Uterus (tissue), 4 donors: ENCODE results near the gene MAT1A. TPM values are rescaled to one million over a fixed set of nuclear protein-coding genes. Genes with fewer than 3 reads are reported as not detected.

Experiments
- DNase-seq, 2 donors: peaks; one replicate each; pipeline ENCODE4 v3.0.0-alpha.2; 2019 to 2020
- H3K27ac ChIP-seq, 2 donors: fragments of 200-600 bp; sonication (generic); 1 replicate in 1 of 2; 2 replicates in 1 of 2; pipeline ENCODE4 v1.5.1; 2016 to 2018
- H3K27me3 ChIP-seq, 2 donors: fragments of 200-600 bp; sonication (generic); one replicate each; pipeline ENCODE4 v1.5.1; 2018 to 2019; ENCODE audit warnings: control low read depth in 1 of 2
- H3K36me3 ChIP-seq, 2 donors: fragments of 200-600 bp; sonication (generic); one replicate each; pipeline ENCODE4 v1.5.1; 2019; ENCODE audit warnings: control low read depth in 1 of 2
- H3K4me1 ChIP-seq, 2 donors: fragments of 200-600 bp; sonication (generic); one replicate each; pipeline ENCODE4 v1.5.1; 2018 to 2019; ENCODE audit warnings: control low read depth in 1 of 2
- H3K4me3 ChIP-seq, 2 donors: fragments of 200-600 bp; sonication (generic); 1 replicate in 1 of 2; 2 replicates in 1 of 2; pipeline ENCODE4 v1.5.1; 2018 to 2019; ENCODE audit warnings: mild to moderate bottlenecking in 1 of 2
- H3K9me3 ChIP-seq, 2 donors: fragments of 200-600 bp; sonication (generic); one replicate each; pipeline ENCODE4 v1.5.1; 2019; ENCODE audit warnings: control low read depth in 1 of 2
- POLR2A ChIP-seq, 2 donors: fragments of 450-650 bp; IDR thresholded peaks; one replicate each; pipeline ENCODE4 v1.6.1; 2016; ENCODE audit warnings: antibody characterized with exemption in 2 of 2, mild to moderate bottlenecking in 1 of 2, moderate library complexity in 1 of 2
- intact Hi-C: fragments of 100-400 bp; cut with DNase I; formaldehyde crosslinking; loops from one replicate; pipeline ENCODE4 v1.15.1; 2023; ENCODE audit warnings: low total_unique reads
- total RNA-seq, 4 donors: library from RNA; depleted of rRNA in 3 of 4; stranded (reverse); fragments of >200 nt in 3 of 4; gene quantifications; one replicate each; pipeline versions ENCODE4 v1.1.0 to v1.2.4, GENCODE V29; 2014 to 2023
- TF ChIP-seq, protein P1 (sequence below), 4 experiments: fragments of 200-600 bp in 2 of 4; fragments of 450-650 bp in 2 of 4; sonication (generic) in 2 of 4; IDR thresholded peaks; one replicate each; pipeline ENCODE4 v1.5.1; 2016 to 2019; ENCODE audit warnings: antibody characterized with exemption in 4 of 4, mild to moderate bottlenecking in 2 of 4, moderate library complexity in 1 of 4
- donor health status: DM: yes; HTN: yes; CAD: no.

The MAT1A gene
- total RNA-seq, 4 donors from 2014 or later = 0.21 TPM; not detected in 3

DNA sequence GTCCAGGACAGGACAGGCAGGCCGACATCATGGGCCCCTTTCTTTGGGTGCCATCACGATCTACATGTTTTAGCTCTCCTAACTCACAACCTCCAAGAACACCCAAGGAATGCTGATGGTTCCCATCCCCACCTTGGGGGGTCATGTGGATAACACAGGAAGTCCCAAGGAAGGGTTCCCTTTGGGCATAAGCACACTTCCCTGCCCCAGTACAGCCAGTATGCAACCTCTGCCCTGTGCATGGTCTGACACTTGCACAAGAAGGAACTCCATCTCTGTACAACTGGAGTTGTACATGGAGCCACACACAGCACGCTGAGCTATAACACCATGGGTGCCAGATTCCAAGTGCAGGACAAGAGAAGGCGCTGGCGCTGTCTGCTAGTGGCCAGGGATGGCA is 11.0 kb downstream of the MAT1A start:
- no peak overlapping the region for H3K4me3 ChIP-seq
- no peaks in the 10 kb centered on the region for H3K9me3 ChIP-seq
- H3K36me3 ChIP-seq = no peaks in the 10 kb centered on the region
- no peaks in the 10 kb centered on the region for H3K27me3 ChIP-seq
- no peak for TF ChIP-seq POLR2A (IDR thresholded peaks at IDR 0.05)
- TF ChIP-seq, protein P1, sequence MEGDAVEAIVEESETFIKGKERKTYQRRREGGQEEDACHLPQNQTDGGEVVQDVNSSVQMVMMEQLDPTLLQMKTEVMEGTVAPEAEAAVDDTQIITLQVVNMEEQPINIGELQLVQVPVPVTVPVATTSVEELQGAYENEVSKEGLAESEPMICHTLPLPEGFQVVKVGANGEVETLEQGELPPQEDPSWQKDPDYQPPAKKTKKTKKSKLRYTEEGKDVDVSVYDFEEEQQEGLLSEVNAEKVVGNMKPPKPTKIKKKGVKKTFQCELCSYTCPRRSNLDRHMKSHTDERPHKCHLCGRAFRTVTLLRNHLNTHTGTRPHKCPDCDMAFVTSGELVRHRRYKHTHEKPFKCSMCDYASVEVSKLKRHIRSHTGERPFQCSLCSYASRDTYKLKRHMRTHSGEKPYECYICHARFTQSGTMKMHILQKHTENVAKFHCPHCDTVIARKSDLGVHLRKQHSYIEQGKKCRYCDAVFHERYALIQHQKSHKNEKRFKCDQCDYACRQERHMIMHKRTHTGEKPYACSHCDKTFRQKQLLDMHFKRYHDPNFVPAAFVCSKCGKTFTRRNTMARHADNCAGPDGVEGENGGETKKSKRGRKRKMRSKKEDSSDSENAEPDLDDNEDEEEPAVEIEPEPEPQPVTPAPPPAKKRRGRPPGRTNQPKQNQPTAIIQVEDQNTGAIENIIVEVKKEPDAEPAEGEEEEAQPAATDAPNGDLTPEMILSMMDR (IDR thresholded peaks at IDR 0.05) = no peak
- H3K4me1 ChIP-seq = no peaks in the 10 kb centered on the region
- no peak for DNase-seq
- H3K27ac ChIP-seq = no peak overlapping the region
- intact Hi-C loops = no loop called here

DNA sequence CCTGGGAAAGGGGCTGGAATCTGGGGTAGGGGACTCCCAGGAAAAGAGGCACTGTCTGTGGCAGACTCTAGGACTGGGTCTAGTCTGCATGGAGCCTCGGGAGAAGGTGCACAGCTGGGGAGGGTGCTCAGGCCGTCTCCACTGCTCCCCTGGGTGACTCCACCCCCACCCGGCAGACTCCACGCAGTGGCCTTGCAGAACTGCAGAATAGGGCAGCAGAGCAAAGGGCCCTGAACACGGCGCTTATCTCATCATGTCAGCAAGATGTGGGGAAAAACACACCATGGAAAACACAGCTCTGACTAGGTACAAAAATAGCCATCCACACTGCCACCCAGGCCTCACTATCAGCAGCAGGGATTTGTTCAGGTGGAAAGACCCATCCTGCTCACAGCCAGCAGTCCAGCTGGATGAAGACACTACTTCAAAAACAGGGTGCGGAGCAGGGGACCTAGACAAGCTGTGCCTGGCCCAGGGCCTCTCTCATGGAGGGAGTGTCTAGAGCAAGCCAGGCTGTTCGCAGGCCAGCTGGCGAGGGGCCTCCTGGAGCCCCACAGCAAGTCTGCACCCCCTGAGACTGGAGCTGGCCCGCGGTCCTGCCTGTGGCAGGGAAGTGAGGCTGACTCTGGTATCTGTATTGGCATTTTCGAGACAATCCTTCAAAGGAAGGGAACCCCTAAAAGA is 11.7 kb downstream of the MAT1A start:
- no peak for DNase-seq
- Histone ChIP-seq H3K27me3 (no peaks in the 10 kb centered on the region), H3K36me3 (no peaks in the 10 kb centered on the region), H3K4me1 (no peaks in the 10 kb centered on the region), H3K4me3 (no peak overlapping the region), H3K27ac (no peak overlapping the region), H3K9me3 (no peaks in the 10 kb centered on the region)
- TF ChIP-seq, protein P1 (IDR thresholded peaks at IDR 0.05) = no peak
- TF ChIP-seq POLR2A (IDR thresholded peaks at IDR 0.05) = no peak
- intact Hi-C loops = no loop called here

DNA sequence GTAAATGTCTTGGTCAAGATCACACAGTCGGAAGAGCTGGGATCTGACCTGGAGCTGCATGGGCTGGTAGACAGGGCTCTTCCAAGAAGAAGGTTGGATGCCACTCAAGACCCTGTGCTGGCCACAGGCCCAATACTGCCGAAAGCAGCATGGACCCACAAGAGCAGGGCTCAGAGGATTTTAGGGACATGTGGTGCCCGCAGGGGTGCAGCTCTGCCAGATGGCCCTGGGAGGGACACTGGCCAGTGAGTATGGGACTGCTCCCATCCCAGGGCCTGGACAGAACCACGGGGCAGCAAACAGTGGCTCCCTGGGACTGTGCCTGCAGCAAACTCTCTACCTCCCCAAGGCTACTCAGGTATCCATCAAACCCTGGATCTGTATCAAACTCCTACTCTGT is 12.4 kb downstream of the MAT1A start:
- TF ChIP-seq, protein P1 (IDR thresholded peaks at IDR 0.05) = no peak
- no peak for TF ChIP-seq POLR2A (IDR thresholded peaks at IDR 0.05)
- no peaks in the 10 kb centered on the region for H3K9me3 ChIP-seq
- no peaks in the 10 kb centered on the region for H3K27me3 ChIP-seq
- H3K4me3 ChIP-seq = no peak overlapping the region
- no peaks in the 10 kb centered on the region for H3K36me3 ChIP-seq
- intact Hi-C loops = no loop called here
- no peak for DNase-seq
- no peak overlapping the region for H3K27ac ChIP-seq
- H3K4me1 ChIP-seq = no peaks in the 10 kb centered on the region

DNA sequence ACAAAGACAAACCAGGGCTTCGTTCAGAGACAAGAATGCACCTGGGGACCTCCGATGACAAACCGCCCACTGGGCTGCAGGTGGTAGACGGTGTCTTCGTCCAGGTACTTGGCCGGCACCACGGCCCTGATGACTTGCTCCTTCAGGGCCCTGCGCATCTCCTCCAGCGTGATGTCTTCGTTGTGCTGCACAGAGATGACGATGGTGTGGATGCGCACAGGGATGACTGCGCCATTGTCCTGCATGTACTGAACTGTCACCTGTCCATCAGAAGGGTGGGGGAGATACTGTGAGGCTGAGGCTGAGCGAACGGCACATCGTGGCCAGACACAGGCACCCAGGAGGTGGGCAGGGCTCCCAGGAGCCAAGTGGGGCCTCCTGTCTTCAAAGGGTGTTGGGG is 13.1 kb downstream of the MAT1A start:
- H3K27ac ChIP-seq = no peak overlapping the region
- intact Hi-C loops = no loop called here
- TF ChIP-seq POLR2A (IDR thresholded peaks at IDR 0.05) = no peak
- TF ChIP-seq, protein P1 (IDR thresholded peaks at IDR 0.05) = no peak
- DNase-seq = no peak
- no peaks in the 10 kb centered on the region for H3K4me1 ChIP-seq
- H3K27me3 ChIP-seq = no peaks in the 10 kb centered on the region
- H3K4me3 ChIP-seq = no peak overlapping the region
- no peaks in the 10 kb centered on the region for H3K36me3 ChIP-seq
- no peaks in the 10 kb centered on the region for H3K9me3 ChIP-seq

DNA sequence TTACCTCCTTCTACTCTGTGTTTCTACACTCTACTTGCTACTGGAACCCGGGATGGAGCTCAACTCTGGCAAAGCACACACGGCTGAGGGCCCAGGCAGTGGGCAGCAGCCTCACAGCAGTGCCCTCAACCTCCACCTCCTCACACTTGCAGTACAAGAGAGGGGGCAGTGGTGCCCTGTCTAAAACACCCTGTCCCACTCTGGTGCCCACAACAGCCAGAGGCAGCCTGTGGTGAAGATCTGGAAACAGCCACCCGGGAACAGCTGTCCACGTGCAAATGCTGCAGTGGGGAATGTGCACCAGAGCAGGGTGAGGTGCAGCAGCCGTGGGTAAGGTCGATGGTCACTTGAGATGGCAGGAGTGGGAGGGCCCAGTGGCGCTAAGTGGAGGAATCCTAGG is 13.7 kb downstream of the MAT1A start:
- no peak for TF ChIP-seq POLR2A (IDR thresholded peaks at IDR 0.05)
- TF ChIP-seq, protein P1 (IDR thresholded peaks at IDR 0.05) = no peak

More for the DNA sequence above, 13.7 kb downstream of the MAT1A start:
- DNase-seq = no peak
- H3K4me3 ChIP-seq = no peak overlapping the region
- H3K27me3 ChIP-seq = no peaks in the 10 kb centered on the region
- no peak overlapping the region for H3K27ac ChIP-seq
- H3K9me3 ChIP-seq = no peaks in the 10 kb centered on the region
- H3K4me1 ChIP-seq = no peaks in the 10 kb centered on the region
- no peaks in the 10 kb centered on the region for H3K36me3 ChIP-seq
- intact Hi-C loops = no loop called here
